Stimulated activated CD8-positive, alpha-beta memory T cell treated with anti-CD3 and anti-CD28 coated beads, Interleukin-4, amount 100 ng/mL, for 4 hours (primary cell): ENCODE measurements around the gene THUMPD3.

Experiments used
- DNase-seq, 2 donors: peaks; one replicate each; pipeline ENCODE4 v3.0.0-alpha.2; 2020; ENCODE audit warnings: low read depth in 2 of 2, low spot score in 1 of 2

THUMPD3 gene

DNA sequence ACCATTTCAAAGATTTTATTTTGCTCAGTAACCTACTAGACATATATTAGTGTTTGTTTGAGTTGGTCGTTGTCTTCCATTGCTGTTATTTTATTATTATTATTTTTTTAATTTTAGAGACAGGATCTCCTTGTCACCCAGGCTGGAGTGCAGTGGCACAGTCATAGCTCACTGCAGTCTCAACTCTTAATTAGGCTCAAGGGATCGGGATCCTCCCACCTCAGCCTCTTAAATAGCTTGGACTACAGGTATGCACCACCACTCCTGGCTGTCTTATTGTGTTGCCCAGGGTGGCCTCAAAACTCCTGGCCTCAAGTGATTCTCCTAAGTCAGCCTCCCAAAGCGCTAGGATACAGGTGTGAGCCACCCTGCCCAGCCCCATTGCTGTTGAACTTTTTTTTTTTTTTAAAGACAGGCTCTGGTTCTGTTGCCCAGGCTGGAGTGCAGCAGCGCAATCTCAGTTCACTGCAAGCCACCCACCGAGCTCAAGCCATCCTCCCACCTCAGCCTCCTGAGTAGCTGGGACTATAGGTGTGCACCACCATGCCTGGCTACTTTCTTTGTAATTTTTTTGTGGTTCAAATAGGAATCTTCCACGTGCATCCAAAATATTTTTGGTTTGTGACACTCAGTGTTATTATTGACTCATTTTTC is 52.8 kb downstream of the THUMPD3 start:
- DNase-seq, result no peak

DNA sequence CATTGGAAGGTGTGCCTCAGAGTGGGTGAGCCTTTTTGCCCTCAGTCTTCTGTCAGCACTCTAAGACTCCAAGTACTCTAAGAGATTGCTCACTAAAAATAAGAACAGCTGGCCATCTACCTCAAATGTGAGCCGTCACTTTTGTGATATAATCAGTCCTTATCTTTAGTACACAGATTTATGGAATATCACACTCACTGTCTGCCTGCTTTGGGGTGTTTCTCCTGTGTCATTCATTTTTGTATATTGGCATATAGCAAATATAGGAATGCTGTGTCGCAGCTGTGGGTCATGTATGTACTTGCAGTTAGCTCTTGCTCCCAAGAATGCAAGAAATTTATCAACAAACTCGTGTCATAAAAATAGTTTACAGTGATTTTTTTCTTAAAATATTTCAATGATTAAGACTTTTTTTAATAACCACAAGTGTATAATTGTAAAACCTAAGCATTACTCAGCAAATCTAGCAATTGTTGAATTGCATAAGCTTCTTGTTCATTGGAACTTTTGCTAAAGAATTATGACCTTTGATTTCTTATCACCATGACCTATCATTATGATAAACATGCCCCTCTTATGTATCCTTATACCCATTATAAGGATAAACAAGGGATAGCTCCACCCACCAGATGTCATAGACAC is 53.4 kb downstream of the THUMPD3 start:
- no peak for DNase-seq

DNA sequence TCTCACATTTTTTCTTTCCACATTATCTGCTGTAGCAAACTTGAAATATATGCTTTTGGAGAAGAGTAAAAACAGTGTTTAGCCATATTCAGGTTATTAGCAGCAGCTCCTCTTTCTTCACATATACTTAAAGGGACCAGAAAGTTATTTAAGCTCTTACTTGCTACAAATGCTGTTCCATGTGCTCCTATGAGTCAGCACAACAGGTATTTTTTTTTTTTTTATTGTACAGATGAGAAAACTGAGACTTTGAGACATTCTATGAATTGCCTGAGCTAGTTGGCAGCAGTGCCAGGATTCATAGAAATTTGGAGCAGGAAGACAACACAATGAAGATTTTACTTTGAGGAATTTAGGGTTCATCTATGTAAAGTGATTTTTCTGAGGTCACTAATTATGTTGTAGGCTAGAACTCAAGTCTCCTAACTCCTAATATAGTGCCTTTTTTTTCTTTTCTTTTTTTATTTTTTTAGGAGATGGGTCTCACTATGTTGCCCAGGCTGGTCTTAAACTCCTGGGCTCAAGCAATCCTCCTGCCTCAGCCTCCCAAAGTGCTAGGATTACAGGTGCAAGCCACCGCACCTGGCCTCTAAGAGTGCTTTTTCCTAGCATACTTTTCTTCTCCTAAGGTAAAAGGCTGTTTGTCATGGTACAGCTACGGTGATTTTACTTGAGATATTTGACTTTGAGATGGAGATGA is 58.1 kb downstream of the THUMPD3 start:
- DNase-seq, result no peak

DNA sequence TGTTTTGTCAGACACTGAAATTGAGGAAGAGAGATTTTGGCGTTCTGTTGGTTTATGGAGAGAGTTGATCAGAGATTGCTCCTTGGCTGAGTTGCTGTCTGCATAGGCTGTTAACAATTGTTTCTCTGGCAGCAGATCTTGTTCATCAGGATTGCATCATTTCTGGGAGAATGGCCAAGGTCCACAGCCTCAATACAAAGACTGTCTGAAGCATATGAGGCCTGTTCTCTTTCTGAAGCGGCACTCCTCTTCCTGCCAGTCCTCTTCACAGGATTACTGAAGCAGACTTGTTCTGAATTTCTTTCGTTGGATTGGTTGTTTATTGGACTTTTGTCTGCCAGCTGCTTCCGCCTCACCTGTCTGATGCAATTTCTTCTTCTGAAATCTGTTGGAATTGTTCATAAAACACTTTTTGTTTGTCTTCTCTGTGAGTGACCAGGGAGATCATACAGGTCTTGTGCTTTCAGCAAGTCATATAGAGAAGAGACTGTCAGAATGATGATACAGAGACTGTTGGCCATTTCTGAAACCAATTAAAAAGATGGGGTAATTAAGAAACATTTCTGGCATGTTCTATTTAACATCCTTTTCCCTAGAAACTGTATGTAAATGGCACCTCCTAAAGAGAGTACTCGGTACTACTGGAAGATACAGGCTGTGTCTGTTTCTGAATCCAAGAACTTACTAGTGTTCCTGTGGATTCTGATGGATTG is 60.0 kb downstream of the THUMPD3 start:
- DNase-seq, result no peak

DNA sequence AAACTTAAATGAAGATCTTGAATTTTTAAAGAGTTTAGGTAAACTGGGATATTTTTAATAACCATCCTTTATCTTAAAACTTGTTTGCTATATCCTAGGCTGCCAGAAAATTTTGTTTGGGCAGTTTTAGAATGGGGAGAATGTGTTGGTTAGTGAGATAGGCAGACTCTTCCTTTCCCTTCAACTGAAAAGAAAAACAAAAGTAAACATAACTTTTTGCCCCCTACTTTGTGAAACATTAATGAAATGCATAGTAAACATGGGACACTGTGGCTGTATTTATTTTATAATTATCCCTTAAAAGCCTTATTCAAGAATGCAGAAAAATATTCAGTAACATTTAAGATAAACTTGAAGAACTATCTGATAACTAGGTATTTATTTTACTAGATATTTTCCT is 65.6 kb downstream of the THUMPD3 start:
- DNase-seq, result no peak

DNA sequence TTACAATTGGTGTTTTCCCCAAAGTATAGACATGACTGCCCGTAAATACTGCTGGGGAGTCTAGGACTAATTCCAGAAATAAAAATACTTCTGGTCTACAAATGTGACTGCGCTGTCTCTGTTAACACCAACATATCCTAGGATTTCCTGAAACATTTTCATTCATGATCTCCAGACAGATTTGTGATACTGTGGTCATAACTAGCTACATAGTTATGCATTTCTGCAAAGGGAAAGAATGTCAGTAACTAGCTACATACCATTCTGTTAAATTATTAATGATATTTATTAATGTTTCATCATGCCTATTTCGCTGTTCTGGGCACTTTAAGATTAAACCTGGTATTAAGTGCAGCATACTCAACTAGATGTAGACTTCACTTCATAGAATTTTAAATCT is 67.9 kb downstream of the THUMPD3 start:
- DNase-seq, result no peak

DNA sequence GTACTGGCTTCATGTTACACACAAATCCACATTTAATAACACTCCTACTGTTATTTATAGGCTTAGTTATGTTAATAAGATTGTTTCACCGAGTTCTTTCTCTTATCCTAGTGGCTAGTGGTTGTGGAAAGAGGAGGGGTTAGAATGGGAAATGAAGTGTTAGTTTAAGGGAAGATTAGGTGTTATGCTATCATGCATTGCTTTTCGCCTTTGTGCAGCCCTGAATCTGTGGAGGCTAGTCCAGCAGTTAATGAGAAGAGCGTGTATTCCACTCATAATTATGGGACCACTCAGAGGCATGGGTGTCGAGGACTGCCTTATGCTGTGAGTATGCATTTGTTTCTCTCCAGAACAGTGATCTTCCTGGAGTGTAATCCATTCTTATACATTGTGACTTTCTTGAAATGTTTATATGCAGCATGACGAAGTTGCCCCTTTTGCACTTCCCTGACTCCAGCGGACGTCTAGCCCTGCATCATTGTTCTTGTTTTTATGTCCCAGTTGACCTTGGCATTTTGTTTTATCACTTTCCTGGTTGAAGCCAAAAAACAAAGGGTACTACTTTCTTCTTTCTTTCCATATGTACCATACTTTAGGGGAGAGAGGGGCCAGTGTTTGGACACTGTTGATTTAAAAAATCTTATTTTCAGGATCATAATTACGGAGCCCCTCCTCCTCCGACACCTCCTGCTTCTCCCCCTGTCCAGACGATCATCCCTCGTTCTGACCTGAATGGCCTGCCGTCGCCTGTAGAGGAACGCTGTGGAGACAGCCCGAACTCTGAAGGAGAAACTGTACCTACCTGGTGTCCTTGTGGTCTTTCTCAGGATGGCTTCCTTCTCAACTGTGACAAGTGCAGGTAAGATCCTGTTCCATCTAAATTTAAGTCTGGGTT is 71.0 kb downstream of the THUMPD3 start:
- DNase-seq, result no peak

DNA sequence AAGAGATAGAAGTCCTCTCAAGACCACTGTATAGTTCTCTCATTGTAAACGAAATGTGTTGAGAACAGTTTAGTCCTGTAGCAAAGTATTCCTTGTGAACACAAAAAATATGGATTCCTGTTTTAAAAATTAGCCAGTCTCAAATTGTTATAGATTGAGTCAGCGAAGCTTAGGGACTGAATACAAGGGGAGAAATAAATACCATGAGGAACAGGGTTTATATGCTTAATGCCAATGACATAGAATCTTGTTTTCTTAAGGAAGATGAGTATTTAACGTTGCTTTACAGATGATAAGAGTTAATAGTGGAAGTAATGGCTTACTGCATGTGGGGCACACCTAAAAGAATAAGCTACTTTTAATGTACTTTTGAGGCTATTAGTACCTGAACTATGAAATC is 72.5 kb downstream of the THUMPD3 start:
- DNase-seq, result no peak
